Limb (tissue), 2 donors: ENCODE measurements around the gene HOXD12.

Experiments used
- DNase-seq, 2 donors: peaks; one replicate each; pipeline ENCODE4 v3.0.0-alpha.2; 2016; ENCODE audit errors: extremely low spot score in 2 of 2

Gene HOXD12

GRCh38 chr2:176118601-176119339 is 19.2 kb downstream of the HOXD12 start:
- DNase-seq = peak in 1 of 2 donors; percentile 69

- DNase-seq = peak in 1 of 2 donors; percentile 47
These were observed 21.0 kb downstream of the HOXD12 start for GRCh38 chr2:176120364-176121189.

- DNase-seq = peak in 1 of 2 donors; percentile 64
These were observed 21.8 kb downstream of the HOXD12 start for GRCh38 chr2:176121190-176122051.

- no peak for DNase-seq
These were observed 22.6 kb downstream of the HOXD12 start for GRCh38 chr2:176122052-176122682.

- DNase-seq = peak in 1 of 2 donors; percentile 82
These were observed 23.3 kb downstream of the HOXD12 start, which contains the start of gene HOXD9 for GRCh38 chr2:176122683-176123410. HOXD9 (plus strand) TSS chr2:176122719; CDS start chr2:176122769, 50 bp downstream.

GRCh38 chr2:176123411-176124109 is 24.0 kb downstream of the HOXD12 start:
- DNase-seq = peak in 1 of 2 donors; percentile 59

DNA sequence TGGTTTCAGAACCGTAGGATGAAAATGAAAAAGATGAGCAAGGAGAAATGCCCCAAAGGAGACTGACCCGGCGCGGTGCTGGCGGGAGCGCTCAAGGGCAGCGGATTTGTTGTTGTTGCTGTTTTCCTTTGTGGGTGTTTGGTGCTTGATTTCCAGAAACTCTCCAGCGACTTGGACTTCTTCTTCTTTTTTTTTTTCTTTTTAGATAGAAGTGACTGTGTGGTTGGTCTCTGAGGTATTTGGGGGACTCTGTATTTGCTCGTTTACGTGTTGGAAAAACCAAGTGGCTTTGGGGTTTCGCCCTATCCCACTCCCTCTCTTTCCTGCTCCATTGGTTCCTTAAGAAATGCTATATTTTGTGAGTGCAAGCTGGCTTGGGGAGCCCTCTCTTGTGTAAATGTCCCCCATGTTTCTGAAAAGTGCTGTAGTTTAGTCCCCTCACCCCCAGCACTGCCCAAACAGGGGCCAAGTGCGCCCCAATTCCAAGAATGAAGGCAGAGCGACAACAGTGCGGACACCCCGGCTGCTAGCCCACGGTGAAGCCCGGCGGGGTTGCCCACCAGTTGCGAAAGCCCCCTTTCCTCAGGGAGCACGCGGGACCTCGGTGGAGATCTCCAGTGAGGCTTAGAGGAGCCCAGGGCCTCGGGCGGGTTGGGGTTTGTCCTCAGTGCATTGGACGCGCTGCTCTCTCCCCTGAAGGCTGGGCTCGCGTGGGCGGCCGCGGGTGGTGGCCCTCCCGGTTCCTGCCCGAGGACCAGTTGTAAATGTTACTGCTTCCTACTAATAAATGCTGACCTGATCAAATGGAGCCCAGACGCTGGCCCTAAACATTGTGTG is 24.7 kb downstream of the HOXD12 start:
- peak in 1 of 2 donors; percentile 44 for DNase-seq

GRCh38 chr2:176124947-176125771 is 25.6 kb downstream of the HOXD12 start:
- peak in 1 of 2 donors; percentile 46 for DNase-seq

GRCh38 chr2:176125772-176126054 is 26.1 kb downstream of the HOXD12 start:
- no peak for DNase-seq

DNA sequence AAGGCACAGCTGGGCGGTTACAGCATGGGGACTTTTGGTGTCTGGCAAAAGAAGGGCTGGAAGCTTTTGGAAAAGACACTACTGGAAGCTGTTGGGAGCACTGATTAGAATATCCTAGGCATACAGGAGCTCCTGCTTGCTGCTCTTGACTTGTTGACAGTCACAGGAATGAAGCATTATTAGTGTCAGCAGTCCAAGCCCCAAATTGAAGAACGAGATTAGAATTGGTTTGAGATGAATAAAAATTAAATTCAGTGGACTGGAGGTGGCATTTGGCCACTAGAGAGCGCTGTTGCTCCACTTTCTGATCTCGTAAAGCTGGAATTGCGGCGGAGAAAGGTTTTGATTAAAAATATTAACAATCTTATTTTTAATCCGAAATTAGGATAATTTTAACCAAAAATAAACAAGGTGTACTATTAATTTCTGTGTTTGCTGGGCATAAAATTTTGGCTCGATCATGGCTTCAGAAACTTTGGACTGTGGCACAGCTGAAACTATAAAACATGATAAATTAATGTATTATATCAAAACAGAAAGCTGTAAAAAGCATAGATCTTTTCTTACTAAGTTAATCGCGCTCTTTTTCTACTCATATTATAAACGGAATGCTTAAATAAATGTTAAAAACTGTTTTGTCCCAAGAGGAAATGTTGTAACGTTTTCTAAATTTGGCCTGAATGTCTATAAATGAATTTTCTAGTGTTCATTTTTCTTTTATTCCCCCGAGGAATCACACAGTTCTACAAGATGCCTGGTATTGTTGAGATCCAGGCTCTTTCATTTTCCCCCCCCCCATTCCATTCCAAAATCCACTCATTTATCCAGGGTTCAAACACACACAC is 27.6 kb downstream of the HOXD12 start:
- peak; percentile 75 to 83 for DNase-seq

- no peak for DNase-seq
These were observed 28.1 kb downstream of the HOXD12 start for GRCh38 chr2:176127774-176128072.

GRCh38 chr2:176128172-176128981 is 28.8 kb downstream of the HOXD12 start:
- peak in 1 of 2 donors; percentile 78 for DNase-seq

DNA sequence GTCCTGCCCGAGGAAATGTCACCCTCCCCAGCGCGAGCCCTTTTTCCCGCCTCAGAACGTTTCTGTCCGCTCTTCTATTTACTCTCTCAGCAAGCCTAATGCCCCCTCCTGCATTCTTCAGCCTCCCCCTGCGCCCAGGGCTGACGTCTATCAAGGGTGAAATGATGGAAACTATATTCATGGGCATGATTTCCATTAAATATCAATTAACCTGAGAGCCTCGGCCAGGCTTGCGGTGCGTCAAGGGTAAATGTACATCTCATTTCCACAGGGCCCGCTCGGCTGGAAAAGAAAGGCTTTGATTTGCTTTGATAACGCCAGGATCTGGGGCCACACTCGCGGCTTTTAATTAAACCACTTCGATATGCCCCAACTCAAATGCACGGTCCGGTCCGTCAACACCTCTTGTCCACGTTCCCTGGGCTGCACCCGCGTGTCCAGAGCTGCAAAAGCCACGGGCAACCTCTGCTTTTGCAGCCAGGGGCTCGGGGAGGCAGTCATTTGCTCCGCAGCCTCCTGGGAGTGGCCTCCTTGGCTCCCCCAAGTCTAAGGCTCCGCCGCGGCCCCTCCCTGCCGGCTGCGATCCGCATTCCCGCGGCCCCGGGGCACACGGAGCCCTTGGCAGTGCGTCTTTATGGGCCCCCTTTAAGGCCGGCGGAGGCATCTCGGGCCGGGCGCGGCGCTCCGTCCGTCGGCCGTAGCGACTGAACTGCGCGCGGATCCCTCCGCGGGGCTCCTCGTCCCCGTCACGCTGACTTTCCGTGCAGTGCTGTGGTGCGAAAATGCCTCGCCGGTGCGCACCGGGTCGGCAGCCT is 29.6 kb downstream of the HOXD12 start, which contains the start of gene HOXD8:
Gene HOXD8, plus strand, starts transcription at position 724 of the 815 bp plus-strand sequence. CDS start 662 bp downstream, outside the sequence.
- DNase-seq = peak; percentile 88 to 89

- no peak for DNase-seq
These were observed 30.2 kb downstream of the HOXD12 start for GRCh38 chr2:176129813-176130146.

DNA sequence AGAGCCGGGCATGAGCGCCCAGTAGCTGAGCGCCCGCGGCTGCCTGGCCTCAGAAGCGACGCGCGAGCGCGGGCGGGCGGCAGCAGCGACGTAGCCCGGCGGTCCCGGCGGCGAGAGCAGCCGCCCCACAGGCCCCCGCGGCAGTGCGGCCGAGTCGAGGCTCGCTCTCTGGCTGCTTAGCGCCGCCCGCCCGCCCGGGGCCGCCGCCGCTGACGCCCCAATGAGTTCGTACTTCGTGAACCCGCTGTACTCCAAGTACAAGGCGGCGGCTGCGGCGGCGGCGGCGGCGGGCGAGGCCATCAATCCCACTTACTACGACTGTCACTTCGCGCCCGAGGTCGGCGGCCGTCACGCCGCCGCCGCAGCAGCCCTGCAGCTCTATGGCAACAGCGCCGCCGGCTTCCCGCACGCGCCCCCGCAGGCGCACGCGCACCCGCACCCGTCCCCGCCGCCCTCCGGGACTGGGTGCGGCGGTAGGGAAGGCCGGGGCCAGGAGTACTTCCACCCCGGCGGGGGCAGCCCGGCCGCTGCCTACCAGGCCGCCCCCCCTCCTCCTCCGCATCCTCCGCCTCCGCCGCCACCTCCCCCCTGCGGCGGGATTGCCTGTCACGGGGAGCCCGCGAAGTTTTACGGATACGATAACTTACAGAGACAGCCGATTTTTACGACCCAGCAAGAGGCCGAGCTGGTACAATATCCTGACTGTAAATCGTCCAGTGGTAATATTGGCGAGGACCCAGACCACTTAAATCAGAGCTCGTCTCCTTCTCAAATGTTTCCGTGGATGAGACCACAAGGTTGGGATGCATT is 30.8 kb downstream of the HOXD12 start:
- DNase-seq = peak in 1 of 2 donors; percentile 85
